HG03565 (cell line): ENCODE measurements around the gene KRT17.

Source experiments
- ATAC-seq: cut with Tn5 transposase; IDR thresholded peaks from one replicate; pipeline ENCODE4 v1.9.1; 2021; ENCODE audit warnings: mild to moderate bottlenecking, moderate library complexity; ENCODE audit not compliant: unreplicated experiment

The KRT17 gene

DNA sequence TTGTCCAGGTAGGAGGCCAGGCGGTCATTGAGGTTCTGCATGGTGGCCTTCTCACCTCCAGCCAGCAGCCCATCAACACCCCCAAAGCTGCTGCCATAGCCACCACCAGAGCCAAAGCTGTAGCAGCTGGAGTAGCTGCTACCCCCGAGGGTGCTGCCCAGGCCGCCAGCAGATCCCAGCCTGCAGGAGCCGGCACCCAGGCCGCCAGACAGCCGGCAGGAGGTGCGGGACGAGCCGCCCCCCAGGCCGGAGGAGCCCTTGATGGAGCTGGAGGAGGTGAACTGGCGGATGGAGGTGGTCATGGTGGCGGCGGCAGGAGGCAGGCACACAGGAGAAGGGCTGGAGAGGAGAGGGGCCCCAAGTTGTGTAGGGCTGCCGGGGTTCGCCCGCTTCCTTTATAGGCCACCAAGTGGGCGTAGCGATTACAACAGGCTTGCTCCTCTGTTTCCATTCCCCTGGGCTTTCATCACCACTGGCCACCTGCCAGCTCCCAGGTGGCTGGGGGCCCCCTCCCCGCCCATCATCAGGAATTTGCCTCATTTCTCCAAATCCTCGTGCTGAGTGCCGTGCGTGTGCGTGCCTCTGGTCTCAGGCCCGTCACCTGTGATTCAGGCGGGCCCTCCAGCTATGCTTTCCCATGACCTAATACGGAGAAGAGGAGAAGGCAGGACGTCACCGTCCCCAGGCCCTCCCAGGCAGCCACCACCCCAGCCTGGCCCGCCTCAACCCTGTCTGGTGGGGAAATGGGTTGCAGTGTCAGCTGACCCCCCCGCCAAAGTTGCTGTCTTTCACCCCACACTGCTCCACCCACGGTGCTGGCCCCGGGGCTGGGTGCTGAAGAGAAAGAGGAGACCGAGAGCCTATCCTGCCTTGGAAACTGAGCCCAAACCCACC lies at the start of gene KRT17:
Gene KRT17, minus strand, starts transcription at position 368 of the 894 bp plus-strand sequence. Its CDS starts 66 bp downstream, at position 302.
- ATAC-seq = no peak

DNA sequence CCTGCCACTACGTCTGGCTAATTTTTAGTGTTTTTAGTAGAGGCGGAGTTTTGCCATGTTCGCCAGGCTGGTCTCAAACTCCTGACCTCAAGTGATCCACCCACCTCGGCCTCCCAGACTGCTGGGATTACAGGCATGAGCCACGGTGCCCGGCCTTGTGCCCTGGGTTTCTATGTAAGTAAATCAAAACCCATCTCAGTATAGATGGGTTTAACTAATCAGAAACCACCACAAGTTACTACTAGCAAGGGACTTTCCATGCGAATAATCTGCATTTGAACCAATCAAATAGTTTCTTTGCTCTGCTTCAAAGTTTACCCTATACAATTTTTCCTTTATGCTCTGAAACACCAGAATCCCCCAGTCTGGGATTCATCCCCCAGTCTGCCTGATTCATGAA lies 47.8 kb upstream of the KRT17 start:
- no peak for ATAC-seq

DNA sequence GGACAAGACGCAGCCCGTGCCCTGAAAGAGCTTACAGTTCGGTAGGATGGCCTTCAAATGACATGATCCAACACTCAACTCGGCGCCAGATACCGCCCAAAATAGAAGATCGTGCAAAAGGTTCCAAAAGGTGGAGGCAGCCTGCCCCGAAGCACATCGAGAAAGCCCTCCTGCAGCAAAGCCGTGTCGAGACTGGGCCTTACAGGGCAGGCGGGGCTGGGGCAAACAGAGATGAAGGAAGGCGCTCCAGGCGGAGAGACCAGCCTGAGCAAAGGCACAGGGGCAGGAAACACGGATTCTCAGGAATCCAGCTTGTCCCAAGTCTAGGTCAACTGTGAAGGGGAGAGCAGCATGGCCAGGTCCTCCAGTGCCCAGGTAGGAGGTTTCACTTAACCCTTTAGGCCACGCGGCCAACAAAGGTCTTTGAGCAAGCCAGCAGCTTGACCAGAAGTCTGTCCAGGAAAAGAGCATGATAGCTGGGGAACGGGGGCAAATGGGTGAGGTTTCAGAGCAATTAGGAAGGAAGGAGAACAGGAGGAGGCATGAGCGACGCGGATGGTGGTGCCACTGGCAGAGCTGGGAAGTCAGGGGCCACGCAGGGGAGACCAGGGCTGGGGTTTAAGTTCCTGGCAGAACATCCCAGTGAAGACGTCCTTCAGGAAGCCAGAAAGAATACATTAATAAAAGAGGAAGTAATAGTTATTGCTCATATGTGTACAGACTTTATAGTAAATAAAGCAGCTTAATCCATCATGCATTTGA lies 43.1 kb upstream of the KRT17 start:
- ATAC-seq = no peak

DNA sequence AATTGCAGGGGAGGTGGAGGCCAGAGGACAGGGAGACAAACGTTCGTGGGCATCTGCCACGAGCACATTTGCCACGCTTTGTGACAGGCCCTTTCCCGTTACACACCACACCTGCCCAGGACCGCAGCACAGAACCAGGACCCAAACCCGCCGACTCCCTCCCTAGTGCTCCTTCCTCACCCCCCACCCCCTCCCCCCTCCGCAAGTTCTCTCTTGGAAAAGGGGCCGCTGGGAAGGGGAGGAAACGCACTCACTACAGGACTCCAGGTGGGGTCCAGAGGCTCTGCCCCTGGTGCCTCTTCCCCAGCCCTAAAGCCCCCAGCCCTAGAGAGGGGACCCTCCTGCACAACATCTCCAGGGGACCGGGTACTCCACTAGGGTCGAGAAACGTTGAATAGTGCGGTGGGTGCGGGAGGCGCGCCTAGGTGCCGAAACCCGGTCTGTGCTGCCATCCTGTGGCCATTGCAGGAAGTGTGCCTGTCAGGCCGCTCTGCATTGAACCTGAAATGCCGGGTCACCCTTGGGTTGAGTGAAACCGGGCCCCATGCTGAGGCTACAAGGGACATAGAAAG lies 42.4 kb upstream of the KRT17 start:
- ATAC-seq = no peak

DNA sequence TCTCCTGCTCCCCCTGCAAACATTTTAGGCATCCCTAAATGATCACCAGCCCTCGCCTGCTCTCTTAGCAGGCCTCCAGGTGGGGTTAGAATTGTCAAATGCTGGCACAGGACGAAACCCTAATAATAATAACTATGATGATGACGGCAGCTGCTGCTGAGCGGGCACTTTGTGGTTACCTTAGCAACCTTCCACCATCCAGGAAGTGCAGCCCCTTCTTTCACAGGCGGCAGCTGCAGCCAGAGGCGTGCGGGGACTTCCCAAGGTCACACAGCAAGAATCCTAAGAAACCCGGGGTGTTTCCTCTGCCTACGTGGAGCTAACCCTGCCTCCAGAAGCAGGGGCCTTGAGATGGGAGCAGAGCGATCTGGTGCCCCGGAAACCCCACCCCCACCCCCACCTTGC lies 41.9 kb upstream of the KRT17 start:
- ATAC-seq = peak; percentile 20

DNA sequence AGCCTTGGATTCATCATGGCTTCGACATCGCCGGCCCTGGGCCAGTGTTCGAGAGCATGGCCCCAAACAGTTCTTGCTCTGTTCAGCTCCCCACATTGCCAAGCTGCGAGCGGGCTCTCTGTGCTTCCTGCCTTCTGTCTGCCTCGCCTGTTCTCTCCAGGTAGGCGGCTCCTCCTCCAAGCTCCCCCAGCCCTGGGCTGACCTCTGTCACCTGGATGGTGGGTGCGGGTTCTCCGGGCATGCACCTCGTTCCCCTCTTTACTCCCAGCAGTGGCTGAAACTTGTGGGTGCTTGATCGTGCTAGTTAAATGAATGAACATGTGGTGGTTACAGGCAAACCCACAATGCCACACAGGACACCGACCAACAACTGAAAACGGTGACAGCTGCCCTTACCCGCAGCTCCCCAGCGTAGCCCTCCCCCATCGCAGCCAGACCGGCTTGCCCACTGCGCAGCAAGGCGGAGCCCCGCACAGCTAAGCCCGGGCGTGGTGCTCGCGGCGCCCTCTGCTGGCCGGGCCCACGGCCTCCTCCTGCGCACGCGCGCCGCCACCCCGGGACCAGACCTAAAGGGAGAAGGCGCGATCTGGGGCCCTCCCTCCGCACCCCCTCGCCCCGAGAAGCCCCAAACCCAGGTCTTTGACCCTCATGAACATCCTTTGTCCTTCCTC lies 41.3 kb upstream of the KRT17 start:
- peak; percentile 43 for ATAC-seq

DNA sequence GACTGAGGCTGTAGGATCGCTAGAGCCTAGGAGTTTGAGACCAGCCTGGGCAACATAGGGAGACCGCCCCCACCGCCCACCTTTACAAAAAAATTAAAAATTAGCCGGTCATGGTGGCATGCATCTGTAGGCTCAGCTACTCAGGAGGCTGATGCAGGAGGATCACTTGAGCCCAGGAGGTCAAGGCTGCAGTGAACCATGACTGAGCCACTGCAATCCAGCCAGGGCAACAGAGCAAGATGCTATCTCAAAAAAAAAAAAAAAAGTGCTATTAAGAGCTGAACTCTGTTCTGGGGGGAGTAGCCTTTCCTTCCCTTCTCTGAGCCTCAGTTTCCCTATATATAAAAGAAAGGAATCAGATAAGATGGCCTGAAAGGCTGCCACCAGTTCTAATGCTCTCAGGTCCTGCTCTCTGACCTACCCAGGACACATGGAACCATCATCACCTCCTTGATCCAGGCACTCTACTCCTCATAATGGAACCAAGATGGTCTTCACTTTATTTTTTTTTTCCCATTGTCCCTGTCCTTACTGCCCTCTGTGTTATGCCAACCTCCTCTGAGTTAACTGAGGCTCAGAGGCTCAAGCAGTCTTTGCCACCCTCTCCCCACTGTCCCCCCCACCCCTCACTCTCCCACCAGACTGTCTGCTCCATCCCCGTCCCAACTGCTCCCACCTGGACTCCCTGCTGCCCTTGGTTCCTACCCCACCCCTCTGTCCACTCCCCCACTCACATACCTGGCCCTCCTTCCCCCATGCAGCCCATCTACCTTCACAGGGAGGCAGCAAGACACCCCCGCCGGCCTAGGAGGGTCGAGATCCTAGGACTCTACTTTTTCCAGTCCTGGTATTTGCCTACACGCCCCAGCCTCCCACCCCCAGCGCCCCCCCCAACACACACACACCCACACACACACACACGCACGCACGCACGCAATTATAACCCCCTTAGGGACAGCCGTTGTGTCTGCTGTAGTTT lies 40.5 kb upstream of the KRT17 start:
- ATAC-seq = no peak

DNA sequence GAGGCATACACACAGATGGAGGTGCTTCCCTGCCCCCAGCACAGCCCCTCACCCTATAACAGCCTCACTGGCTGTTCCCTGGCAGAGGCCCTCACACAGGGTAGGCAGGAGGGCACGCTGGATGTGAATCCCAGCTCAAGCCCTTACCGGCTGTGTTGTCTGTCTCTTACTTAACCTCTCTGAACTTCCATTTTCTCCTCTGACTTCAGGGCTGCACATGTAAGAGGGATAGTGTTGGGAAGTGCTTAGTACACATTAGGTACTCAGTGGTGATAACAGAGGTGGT lies 39.7 kb upstream of the KRT17 start:
- no peak for ATAC-seq

DNA sequence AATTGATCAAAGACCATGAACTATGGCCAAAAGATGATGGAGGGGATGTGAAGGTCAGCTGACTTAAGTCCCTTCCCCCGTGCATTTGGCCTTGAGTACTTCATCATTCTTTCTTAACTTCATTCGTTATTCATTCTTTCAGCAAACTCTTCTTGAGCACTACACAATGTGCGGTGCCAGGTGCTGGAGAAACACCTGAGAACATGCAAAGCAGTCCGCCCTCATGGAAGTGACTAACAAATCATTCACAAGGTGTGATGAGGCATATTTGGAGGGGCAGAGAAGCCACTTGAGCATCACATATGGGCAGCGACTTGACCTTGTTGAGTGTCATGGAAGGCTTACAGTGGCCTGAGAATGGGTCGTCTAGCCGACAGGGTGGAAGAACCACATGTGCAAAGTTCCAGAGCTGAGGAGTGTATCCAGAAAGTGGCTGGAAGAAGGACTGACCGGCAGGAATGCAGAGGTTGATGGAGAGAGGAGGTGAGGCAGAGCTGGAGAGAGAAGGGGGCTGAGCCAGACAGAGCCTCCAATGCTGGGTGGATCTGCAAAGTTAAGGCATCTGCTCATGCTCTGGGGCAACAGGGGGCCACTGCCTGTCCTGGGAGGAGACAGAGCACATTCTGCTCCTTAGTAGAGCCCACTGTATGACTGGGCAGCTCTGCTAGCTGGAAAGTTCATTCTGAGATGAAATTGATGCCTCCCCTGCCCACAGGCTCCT lies 39.2 kb upstream of the KRT17 start:
- ATAC-seq = no peak

DNA sequence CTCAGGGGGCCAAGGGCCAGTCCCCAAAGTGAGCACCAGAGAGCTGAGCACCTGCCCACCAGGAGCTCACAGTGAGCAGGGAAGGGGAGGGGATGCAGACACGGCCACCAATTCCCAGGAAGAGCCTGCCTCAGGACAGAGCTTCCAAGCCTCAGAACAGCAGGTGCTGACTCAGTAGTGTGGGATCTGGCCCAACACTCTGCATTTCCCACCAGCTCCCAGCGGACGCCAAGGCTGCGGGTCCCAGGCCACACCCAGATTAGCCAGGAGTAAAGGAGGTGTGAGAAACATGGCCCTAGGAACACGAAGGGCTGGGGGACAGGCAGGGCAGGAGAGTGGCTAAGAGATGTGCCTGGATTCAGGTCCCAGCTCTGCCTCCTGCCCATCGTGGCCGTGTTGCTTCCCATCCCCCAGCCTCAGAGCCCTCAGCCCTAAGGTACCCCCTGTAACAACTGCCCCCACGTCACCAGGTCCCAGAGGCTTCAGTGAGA lies 35.9 kb upstream of the KRT17 start:
- ATAC-seq = no peak

DNA sequence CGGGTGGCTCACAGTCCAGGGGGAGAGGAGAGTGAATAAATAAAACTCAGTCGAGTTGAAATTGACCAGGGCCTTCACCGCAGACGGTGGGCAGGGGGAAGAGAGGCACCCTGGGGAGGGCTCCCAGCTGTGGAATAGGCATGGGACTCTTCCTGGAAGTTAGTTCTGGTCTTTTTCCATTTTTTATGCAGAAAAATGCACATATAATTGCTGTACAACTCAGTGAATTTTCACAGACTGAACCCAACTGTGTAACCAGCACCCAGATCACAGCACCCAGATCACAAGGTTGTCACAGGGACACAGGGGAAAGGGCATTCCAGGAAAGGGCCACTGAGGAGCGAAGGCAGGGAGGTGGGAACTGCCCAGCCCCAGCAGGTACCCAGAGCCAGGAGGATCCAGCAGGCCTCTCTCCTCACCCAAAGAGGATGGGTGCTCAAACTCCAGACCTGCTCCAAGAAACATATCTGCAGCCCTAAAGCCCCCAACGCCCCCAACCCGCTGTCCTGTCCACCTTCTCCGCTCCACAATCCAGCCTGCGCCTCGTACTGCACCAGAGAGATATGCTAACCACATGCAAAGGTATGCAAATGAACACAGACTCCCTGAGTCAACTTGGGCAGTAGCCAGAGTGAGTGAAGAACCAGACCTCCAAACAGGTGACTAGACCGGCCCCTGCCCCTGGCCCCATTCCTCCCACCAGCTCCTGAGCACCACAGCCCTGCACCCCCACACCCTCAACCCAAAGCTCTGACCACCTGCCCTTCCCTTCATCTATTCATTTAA lies 35.2 kb upstream of the KRT17 start:
- no peak for ATAC-seq

DNA sequence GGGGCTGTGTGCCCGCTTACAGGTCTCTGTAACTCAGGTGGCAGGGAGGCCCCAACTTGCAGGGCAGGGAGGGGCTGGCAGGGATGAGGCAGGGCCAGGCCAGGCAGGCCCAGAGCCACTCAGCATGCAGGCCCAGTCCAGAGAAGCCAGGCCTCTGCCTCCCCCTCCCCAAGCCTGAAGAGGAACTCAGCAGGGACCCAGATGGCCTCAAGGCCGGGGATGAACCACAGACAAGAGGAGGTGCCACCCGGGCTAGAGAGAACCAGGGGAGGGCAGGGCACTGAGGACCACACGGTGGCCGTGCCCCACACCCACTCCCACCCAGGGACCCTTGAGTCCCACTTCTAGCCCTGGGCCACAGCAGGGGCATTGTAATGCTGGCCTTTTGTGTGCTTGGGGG lies 34.5 kb upstream of the KRT17 start:
- no peak for ATAC-seq

DNA sequence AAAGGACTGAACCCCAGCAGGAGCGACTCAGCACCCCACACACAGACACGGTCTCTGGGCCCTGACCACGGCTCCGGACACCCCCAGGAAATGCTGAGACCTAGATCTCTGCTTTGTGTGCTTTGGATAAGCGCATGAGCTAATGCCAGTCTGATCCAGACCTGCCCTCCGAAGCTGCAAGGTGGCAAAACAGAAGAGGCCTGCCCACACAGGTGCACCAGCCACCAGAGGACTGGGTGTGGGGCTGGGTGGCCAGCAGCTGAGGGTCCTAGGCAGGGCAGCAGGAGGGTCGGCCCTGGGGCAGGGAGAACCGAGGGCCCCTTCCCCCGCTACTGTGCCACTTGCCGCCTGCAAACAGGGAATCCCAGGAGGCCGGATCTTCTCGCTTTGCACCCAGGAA lies 33.6 kb upstream of the KRT17 start:
- no peak for ATAC-seq

DNA sequence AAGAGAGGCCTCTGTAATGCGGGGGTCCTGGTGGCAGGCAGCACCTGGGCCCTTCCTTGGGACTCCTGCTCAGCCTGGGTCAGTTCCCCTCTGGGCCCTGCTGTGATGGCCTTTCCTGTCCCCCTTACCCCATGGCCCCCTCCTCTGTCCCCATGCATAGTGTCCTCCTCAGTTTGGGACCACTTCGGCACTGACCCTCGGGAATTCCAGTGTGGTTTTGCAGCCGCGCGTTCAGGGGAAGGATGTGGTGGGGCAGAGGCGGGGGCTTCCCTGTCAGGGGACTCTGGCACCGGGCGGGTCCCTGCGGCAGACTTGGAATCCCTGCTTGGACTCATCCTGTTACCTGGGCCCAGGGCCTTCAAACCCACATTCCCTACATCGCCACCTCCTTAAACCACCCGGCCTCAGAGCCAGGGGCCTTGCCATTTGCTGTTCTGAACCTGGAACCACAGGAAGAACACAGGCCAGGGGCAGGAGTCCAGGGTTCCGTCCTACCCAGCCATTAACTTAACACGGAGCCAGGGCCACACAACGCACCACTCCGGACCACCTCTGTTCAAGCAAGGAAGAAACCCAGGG lies 32.9 kb upstream of the KRT17 start:
- ATAC-seq = no peak

DNA sequence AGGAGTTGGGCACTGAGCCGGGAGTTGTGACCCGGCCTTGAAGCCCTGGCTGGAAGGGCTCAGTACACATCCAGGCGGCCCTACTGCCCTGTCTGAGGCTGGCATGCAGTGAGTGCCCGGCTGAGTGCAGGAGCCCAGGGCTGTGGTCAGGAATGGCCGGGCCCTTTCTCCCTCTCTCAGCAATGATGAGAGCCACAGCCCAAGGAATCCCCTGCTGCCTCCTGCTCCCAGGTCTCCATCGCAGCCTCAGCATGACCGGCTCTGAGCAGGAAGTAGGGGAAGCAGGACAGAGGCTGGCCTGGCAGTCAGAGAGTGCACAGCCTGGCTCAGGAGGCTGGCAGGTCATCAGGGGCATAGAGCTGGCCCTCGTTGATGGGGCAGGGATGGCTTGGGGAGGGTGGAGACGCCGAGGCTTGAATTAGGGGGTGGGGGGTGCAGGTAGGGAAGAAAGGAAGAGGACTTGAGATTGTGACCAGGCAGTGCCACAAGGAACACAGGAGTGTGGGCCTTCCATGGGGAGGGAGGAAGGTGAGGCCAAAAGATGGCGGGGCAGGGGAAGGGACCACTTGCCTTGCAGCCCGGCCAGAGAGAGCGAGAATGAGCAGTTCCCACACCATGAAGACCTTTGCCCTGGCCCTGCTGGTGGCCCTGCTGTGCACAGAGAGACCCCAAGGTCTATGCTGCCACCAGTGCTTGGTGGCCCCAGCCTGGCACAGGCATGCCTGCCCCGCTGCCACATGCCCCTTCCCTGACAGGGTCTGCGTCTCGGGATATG lies 32.1 kb upstream of the KRT17 start:
- ATAC-seq = no peak

DNA sequence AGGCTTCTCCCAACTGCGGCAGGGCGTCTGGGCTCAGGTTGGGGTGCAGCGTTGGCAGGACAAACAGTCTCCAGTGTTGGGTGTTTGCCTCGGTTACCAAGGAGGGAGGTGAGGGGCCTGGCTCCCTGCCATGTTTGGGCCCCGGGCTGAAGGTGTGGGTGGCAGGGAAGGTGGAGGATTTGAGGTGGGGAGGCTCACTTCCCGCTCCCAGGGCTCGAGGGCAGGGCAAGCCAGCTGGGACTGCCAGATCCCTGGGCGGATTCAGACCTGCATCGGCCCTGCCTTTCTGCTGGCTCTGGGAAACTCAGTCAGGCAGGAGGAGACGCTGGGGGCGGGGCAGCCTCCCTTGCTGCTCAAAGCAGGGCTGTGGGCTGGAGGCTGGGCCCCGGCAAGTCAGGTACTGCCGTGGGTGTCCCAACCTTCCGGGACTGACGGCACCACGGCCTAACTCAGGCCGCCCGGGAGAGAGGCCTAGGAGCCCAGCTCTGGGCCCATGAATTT lies 31.3 kb upstream of the KRT17 start:
- ATAC-seq = no peak
